BLaER1 (cell line): Measurements from ENCODE around the gene ADAMTS4.

ENCODE experiments used
- H3K27ac ChIP-seq: shearing (Covaris generic); formaldehyde crosslinking; 2 replicates; pipeline ENCODE4 v1.8.1; 2022
- H3K27me3 ChIP-seq: shearing (Covaris generic); formaldehyde crosslinking; 2 replicates; pipeline ENCODE4 v1.8.1; 2022
- H3K36me3 ChIP-seq: shearing (Covaris generic); formaldehyde crosslinking; 2 replicates; pipeline ENCODE4 v1.8.1; 2022
- H3K4me1 ChIP-seq: shearing (Covaris generic); formaldehyde crosslinking; 2 replicates; pipeline ENCODE4 v1.8.1; 2022
- H3K4me2 ChIP-seq: shearing (Covaris generic); formaldehyde crosslinking; 2 replicates; pipeline ENCODE4 v1.8.1; 2022
- H3K4me3 ChIP-seq: shearing (Covaris generic); formaldehyde crosslinking; 2 replicates; pipeline ENCODE4 v1.8.1; 2022
- H3K9ac ChIP-seq: shearing (Covaris generic); formaldehyde crosslinking; 2 replicates; pipeline ENCODE4 v1.8.1; 2022
- H3K9me3 ChIP-seq: shearing (Covaris generic); formaldehyde crosslinking; 2 replicates; pipeline ENCODE4 v1.8.1; 2022
- H4K20me1 ChIP-seq: shearing (Covaris generic); formaldehyde crosslinking; 2 replicates; pipeline ENCODE4 v1.8.1; 2022
- Cebpa-rat ChIP-seq: shearing (Covaris generic); IDR thresholded peaks from 2 replicates; pipeline ENCODE4 v1.8.1; 2022

Gene ADAMTS4

GRCh38 chr1:161158316-161159010 is 40.4 kb downstream of the ADAMTS4 start:
- Histone ChIP-seq H4K20me1 (no peaks in the 10 kb centered on the region), H3K9me3 (no peaks in the 10 kb centered on the region), H3K27me3 (no peaks in the 10 kb centered on the region), H3K4me1 (peaks cover 44% of the 10 kb centered on the region), H3K4me2 (peak overlapping the region; percentile 90), H3K36me3 (peaks cover 62% of the 10 kb centered on the region), H3K27ac (no peak overlapping the region), H3K4me3 (peak overlapping the region; percentile 90), H3K9ac (peak overlapping the region; percentile 95; the same call in 1 of the 2 replicates)
- TF ChIP-seq Cebpa-rat, result no peak

- Histone ChIP-seq H3K4me1 (peaks cover 48% of the 10 kb centered on the region), H3K4me2 (no peak overlapping the region), H3K27ac (no peak overlapping the region), H3K9ac (no peak overlapping the region), H4K20me1 (no peaks in the 10 kb centered on the region), H3K9me3 (no peaks in the 10 kb centered on the region), H3K27me3 (no peaks in the 10 kb centered on the region), H3K4me3 (no peak overlapping the region), H3K36me3 (peaks cover 56% of the 10 kb centered on the region)
- no peak for TF ChIP-seq Cebpa-rat
These were observed 41.0 kb downstream of the ADAMTS4 start for GRCh38 chr1:161157867-161158266.

GRCh38 chr1:161153682-161154337 is 45.0 kb downstream of the ADAMTS4 start, which contains the start of gene UFC1:
Gene UFC1, plus strand, starts transcription at chr1:161153978. Its CDS starts 20 bp downstream, at chr1:161153998.
- TF ChIP-seq Cebpa-rat, result no peak
- peak within 1 kb of the TSS; percentile 96 for H3K27ac ChIP-seq
- H3K9ac ChIP-seq, result peak within 1 kb of the TSS; percentile 94
- H3K27me3 ChIP-seq, result no peaks in the 10 kb centered on the region
- H3K4me1 ChIP-seq, result peaks cover 31% of the 10 kb centered on the region
- H3K4me3 ChIP-seq, result peak within 1 kb of the TSS; percentile 87
- peaks cover 32% of the 10 kb centered on the region for H3K36me3 ChIP-seq
- peak within 1 kb of the TSS; percentile 82 for H3K4me2 ChIP-seq
- H4K20me1 ChIP-seq, result no peaks in the 10 kb centered on the region
- H3K9me3 ChIP-seq, result no peaks in the 10 kb centered on the region

- TF ChIP-seq Cebpa-rat, result no peak
- H3K36me3 ChIP-seq, result peaks cover 25% of the 10 kb centered on the region
- peaks cover 25% of the 10 kb centered on the region for H3K4me1 ChIP-seq
- peak overlapping the region; percentile 96 for H3K27ac ChIP-seq
- no peaks in the 10 kb centered on the region for H3K9me3 ChIP-seq
- H4K20me1 ChIP-seq, result no peaks in the 10 kb centered on the region
- peak overlapping the region; percentile 94; the same call in 1 of the 2 replicates for H3K9ac ChIP-seq
- no peaks in the 10 kb centered on the region for H3K27me3 ChIP-seq
- peak overlapping the region; percentile 82 for H3K4me2 ChIP-seq
- peak overlapping the region; percentile 87 for H3K4me3 ChIP-seq
These were observed 45.7 kb downstream of the ADAMTS4 start for GRCh38 chr1:161153176-161153575.

- no peak overlapping the region for H3K9ac ChIP-seq
- H3K4me1 ChIP-seq, result no peaks in the 10 kb centered on the region
- H3K27me3 ChIP-seq, result no peaks in the 10 kb centered on the region
- H4K20me1 ChIP-seq, result no peaks in the 10 kb centered on the region
- no peaks in the 10 kb centered on the region for H3K9me3 ChIP-seq
- TF ChIP-seq Cebpa-rat, result no peak
- no peaks in the 10 kb centered on the region for H3K36me3 ChIP-seq
- no peak overlapping the region for H3K4me3 ChIP-seq
- H3K4me2 ChIP-seq, result no peak overlapping the region
- no peak overlapping the region for H3K27ac ChIP-seq
These were observed 53.0 kb downstream of the ADAMTS4 start for GRCh38 chr1:161145832-161146231.

- Histone ChIP-seq H4K20me1 (no peaks in the 10 kb centered on the region), H3K36me3 (peaks cover 8% of the 10 kb centered on the region; the same call in 1 of the 2 replicates), H3K9ac (no peak overlapping the region), H3K4me1 (no peaks in the 10 kb centered on the region), H3K4me3 (no peak overlapping the region), H3K9me3 (no peaks in the 10 kb centered on the region), H3K27ac (no peak overlapping the region), H3K4me2 (no peak overlapping the region), H3K27me3 (no peaks in the 10 kb centered on the region)
- TF ChIP-seq Cebpa-rat, result no peak
These were observed 58.0 kb downstream of the ADAMTS4 start for GRCh38 chr1:161140755-161141400.

GRCh38 chr1:161139766-161140165 is 59.1 kb downstream of the ADAMTS4 start:
- H3K36me3 ChIP-seq, result peaks cover 8% of the 10 kb centered on the region; the same call in 1 of the 2 replicates
- H3K4me3 ChIP-seq, result no peak overlapping the region
- H4K20me1 ChIP-seq, result no peaks in the 10 kb centered on the region
- no peaks in the 10 kb centered on the region for H3K9me3 ChIP-seq
- H3K4me1 ChIP-seq, result no peaks in the 10 kb centered on the region
- H3K27ac ChIP-seq, result no peak overlapping the region
- no peak for TF ChIP-seq Cebpa-rat
- H3K4me2 ChIP-seq, result no peak overlapping the region
- H3K27me3 ChIP-seq, result no peaks in the 10 kb centered on the region
- H3K9ac ChIP-seq, result no peak overlapping the region

- Histone ChIP-seq H3K4me3 (no peak overlapping the region), H3K9ac (no peak overlapping the region), H3K27me3 (no peaks in the 10 kb centered on the region), H3K4me1 (peaks cover 10% of the 10 kb centered on the region), H3K4me2 (no peak overlapping the region), H4K20me1 (no peaks in the 10 kb centered on the region), H3K36me3 (peaks cover 8% of the 10 kb centered on the region; the same call in 1 of the 2 replicates), H3K27ac (no peak overlapping the region), H3K9me3 (no peaks in the 10 kb centered on the region)
- no peak for TF ChIP-seq Cebpa-rat
These were observed 60.4 kb downstream of the ADAMTS4 start for GRCh38 chr1:161138431-161138830.

GRCh38 chr1:161137881-161138280 is 61.0 kb downstream of the ADAMTS4 start:
- Histone ChIP-seq H3K9me3 (no peaks in the 10 kb centered on the region), H3K27ac (no peak overlapping the region), H3K27me3 (no peaks in the 10 kb centered on the region), H3K4me2 (no peak overlapping the region), H4K20me1 (no peaks in the 10 kb centered on the region), H3K9ac (no peak overlapping the region), H3K4me3 (no peak overlapping the region), H3K36me3 (peaks cover 8% of the 10 kb centered on the region; the same call in 1 of the 2 replicates), H3K4me1 (peaks cover 11% of the 10 kb centered on the region)
- no peak for TF ChIP-seq Cebpa-rat
